Astrocyte of the spinal cord (primary cell): ENCODE results near the gene MCF2L2.

Experiments
- DNase-seq: peaks from one replicate; pipeline ENCODE4 v3.0.0; 2011; ENCODE audit warnings: low read depth, low spot score
- H3K4me3 ChIP-seq: 2 replicates; pipeline ENCODE4 v1.5.1; 2011; ENCODE audit warnings: low read depth, mild to moderate bottlenecking, low read length, moderate library complexity
- in situ Hi-C: cut with HindIII; loops from 2 replicates; pipeline ENCODE4 v1.10.0; 2017; ENCODE audit warnings: low sequenced_read_pairs
- TF ChIP-seq, protein P1 (sequence below): IDR thresholded peaks from 2 replicates; pipeline ENCODE4 v1.5.1; 2012; ENCODE audit warnings: low read depth, mild to moderate bottlenecking, low read length, inconsistent platforms

Gene MCF2L2

GRCh38 chr3:183396662-183397391, 31.6 kb downstream of the MCF2L2 start:
- TF ChIP-seq, protein P1, sequence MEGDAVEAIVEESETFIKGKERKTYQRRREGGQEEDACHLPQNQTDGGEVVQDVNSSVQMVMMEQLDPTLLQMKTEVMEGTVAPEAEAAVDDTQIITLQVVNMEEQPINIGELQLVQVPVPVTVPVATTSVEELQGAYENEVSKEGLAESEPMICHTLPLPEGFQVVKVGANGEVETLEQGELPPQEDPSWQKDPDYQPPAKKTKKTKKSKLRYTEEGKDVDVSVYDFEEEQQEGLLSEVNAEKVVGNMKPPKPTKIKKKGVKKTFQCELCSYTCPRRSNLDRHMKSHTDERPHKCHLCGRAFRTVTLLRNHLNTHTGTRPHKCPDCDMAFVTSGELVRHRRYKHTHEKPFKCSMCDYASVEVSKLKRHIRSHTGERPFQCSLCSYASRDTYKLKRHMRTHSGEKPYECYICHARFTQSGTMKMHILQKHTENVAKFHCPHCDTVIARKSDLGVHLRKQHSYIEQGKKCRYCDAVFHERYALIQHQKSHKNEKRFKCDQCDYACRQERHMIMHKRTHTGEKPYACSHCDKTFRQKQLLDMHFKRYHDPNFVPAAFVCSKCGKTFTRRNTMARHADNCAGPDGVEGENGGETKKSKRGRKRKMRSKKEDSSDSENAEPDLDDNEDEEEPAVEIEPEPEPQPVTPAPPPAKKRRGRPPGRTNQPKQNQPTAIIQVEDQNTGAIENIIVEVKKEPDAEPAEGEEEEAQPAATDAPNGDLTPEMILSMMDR: no peak
- no peak for DNase-seq
- no peak overlapping the region for H3K4me3 ChIP-seq
- in situ Hi-C loops: no loop called here

DNA sequence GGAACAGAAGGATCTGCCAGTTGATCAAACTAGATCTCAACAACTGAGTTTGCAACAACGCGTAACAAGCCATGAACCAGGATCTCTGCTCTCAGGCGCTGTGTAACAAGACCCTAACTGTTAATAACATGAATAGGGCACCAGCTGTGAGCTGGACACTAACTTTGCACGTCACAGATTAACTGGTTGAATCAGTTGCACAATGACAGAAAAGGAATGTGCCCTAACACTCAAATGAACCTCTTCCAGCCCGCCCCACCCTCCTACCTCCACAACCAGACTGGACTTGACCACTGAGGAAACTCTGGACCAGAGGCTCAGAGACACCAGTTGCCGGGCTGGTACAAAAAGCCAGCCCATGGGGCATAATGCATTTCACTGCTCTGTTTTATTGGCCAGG, 34.3 kb downstream of the MCF2L2 start:
- no peak for DNase-seq
- in situ Hi-C loops: no loop called here
- TF ChIP-seq, protein P1: no peak
- H3K4me3 ChIP-seq: no peak overlapping the region

- H3K4me3 ChIP-seq: no peak overlapping the region
- TF ChIP-seq, protein P1: no peak
- DNase-seq: no peak
- in situ Hi-C loops: no loop called here
Measured at GRCh38 chr3:183393625-183394024, 34.8 kb downstream of the MCF2L2 start.

GRCh38 chr3:183392186-183393034, 36.0 kb downstream of the MCF2L2 start:
- in situ Hi-C loops: no loop called here
- TF ChIP-seq, protein P1: no peak
- DNase-seq: no peak
- H3K4me3 ChIP-seq: no peak overlapping the region

DNA sequence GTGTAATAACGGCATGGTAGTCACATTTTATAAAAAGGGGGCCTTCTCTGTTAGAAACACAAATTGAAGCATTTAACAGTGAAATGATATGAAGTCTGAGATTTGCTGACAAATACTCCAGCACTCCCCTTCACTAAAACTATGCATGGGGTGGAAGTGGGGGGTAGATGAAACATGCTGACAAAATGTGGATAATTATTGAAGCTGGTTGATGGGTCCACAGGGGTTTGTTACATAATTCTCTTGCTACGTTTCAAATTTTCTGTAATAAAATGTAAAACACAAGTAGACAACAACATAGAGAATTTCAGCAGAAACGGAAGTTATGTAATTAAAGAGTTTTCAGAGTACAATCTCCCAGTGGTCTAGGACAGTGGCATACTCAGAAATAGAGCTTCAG, 37.0 kb downstream of the MCF2L2 start:
- in situ Hi-C loops: no loop called here
- TF ChIP-seq, protein P1: no peak
- no peak for DNase-seq

DNA sequence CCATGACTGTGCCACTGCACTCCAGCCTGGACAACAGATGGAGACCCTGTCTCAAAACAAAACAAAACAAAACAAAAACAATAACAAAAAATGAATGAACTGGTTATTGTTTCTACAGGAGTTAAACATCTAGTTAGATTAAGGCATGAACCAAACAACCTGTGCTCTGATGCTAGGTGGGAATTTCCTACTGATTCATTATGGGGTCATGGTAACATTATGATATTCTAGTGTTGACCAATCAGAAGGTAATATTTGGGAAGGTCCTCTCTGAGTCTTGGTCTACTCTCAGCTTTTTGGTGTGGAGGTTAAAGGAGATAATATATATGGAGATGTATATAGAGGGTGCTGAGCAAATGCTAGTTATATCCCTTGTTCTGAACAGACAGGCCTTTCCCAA, 37.6 kb downstream of the MCF2L2 start:
- no peak overlapping the region for H3K4me3 ChIP-seq
- TF ChIP-seq, protein P1: no peak
- in situ Hi-C loops: no loop called here
- DNase-seq: no peak

More for the DNA sequence above, 37.0 kb downstream of the MCF2L2 start:
- no peak overlapping the region for H3K4me3 ChIP-seq
